Measurements from ENCODE around the gene CELSR2. TPM values are rescaled to one million over a fixed set of nuclear protein-coding genes. Genes with fewer than 3 reads are reported as not detected.

CELSR2 gene
- total RNA-seq, 1 experiment from 2014 or later, result 6.9 TPM

- Mint-ChIP-seq H3K4me1 (ENCODE audit: insufficient read depth, unreplicated experiment) (peaks cover 12% of the 10 kb centered on the region), H3K27me3 (ENCODE audit: insufficient read depth, unreplicated experiment) (no peaks in the 10 kb centered on the region), H3K4me3 (ENCODE audit: unreplicated experiment) (no peak overlapping the region), H3K27ac (ENCODE audit: low read depth, unreplicated experiment) (no peak overlapping the region), H3K9me3 (ENCODE audit: unreplicated experiment) (no peaks in the 10 kb centered on the region), H3K36me3 (ENCODE audit: insufficient read depth, unreplicated experiment) (peaks cover 92% of the 10 kb centered on the region)
- TF ChIP-seq, protein P1, sequence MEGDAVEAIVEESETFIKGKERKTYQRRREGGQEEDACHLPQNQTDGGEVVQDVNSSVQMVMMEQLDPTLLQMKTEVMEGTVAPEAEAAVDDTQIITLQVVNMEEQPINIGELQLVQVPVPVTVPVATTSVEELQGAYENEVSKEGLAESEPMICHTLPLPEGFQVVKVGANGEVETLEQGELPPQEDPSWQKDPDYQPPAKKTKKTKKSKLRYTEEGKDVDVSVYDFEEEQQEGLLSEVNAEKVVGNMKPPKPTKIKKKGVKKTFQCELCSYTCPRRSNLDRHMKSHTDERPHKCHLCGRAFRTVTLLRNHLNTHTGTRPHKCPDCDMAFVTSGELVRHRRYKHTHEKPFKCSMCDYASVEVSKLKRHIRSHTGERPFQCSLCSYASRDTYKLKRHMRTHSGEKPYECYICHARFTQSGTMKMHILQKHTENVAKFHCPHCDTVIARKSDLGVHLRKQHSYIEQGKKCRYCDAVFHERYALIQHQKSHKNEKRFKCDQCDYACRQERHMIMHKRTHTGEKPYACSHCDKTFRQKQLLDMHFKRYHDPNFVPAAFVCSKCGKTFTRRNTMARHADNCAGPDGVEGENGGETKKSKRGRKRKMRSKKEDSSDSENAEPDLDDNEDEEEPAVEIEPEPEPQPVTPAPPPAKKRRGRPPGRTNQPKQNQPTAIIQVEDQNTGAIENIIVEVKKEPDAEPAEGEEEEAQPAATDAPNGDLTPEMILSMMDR (IDR thresholded peaks at IDR 0.05; ENCODE audit: unreplicated experiment), result no peak
- no peak for DNase-seq (ENCODE audit: unreplicated experiment)
- POLR2A ChIA-PET, result interaction anchor here (0.9 to 1.1 kb wide), 2 partner anchors 19 to 128 kb away, joined by 3 read pairs; no protein-coding TSS in a partner anchor
- no TSS peak for BruUV-seq (replicated peaks)
- CTCF ChIA-PET, result interaction anchor here (0.7 to 0.8 kb wide), 2 partner anchors 11 to 20 kb away, joined by 3 to 7 read pairs; no protein-coding TSS in a partner anchor
- intact Hi-C loops (cut with micrococcal nuclease), result no loop called here
These were observed 21.2 kb upstream of the CELSR2 start for GRCh38 chr1:109228167-109228566.

DNA sequence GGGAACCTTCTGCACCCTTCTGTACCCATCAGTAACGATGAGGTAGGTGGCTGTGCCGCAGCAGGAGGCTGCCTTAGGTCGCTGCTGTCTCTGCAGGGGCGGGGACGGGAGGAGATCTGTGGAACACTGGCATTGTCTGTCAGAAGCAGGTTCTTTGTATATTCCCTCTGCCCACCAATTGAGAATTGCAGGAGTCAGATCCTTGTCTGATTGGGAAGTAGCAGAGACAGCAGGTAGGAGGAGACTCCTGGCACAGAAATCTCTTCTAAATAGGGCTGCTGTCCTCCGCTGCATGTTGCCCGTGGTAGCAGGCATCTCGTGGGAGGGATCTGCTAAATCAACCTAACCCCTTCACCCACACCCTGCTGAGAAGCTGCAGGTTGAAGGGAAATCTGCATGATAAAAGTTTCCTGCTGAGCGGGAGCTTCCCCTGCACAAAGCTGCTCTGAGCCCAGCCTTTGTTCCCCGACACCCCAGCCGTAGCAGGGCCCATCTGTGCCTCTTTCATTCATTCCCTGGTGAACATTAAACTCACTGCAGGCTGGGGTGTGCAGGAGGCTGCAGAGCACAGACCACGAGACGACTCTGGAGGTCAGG is 19.7 kb upstream of the CELSR2 start:
- H3K4me1 Mint-ChIP-seq (ENCODE audit: insufficient read depth, unreplicated experiment), result peaks cover 12% of the 10 kb centered on the region
- BruUV-seq (replicated peaks), result no TSS peak
- no peak for DNase-seq (ENCODE audit: unreplicated experiment)
- intact Hi-C loops (cut with micrococcal nuclease), result no loop called here
- H3K4me3 Mint-ChIP-seq (ENCODE audit: unreplicated experiment), result no peak overlapping the region
- H3K36me3 Mint-ChIP-seq (ENCODE audit: insufficient read depth, unreplicated experiment), result peaks cover 92% of the 10 kb centered on the region
- TF ChIP-seq, protein P1 (IDR thresholded peaks at IDR 0.05; ENCODE audit: unreplicated experiment), result no peak
- H3K27me3 Mint-ChIP-seq (ENCODE audit: insufficient read depth, unreplicated experiment), result no peaks in the 10 kb centered on the region
- ChIA-PET POLR2A (interaction anchor here (1.2 kb wide), 1 partner anchor 10 kb away, joined by 3 read pairs; no protein-coding TSS in a partner anchor), CTCF (interaction anchor here (0.6 kb wide), 2 partner anchors 27 to 118 kb away, joined by 3 to 4 read pairs; no protein-coding TSS in a partner anchor)
- H3K9me3 Mint-ChIP-seq (ENCODE audit: unreplicated experiment), result no peaks in the 10 kb centered on the region
- no peak overlapping the region for H3K27ac Mint-ChIP-seq (ENCODE audit: low read depth, unreplicated experiment)

- intact Hi-C loops (cut with micrococcal nuclease), result no loop called here
- H3K9me3 Mint-ChIP-seq (ENCODE audit: unreplicated experiment), result no peaks in the 10 kb centered on the region
- ChIA-PET POLR2A (interaction anchor here (1.0 to 1.8 kb wide), 2 partner anchors 9 to 17 kb away, joined by 3 to 7 read pairs; partner anchors contain the start of gene SARS1), CTCF (interaction anchor here (1.1 to 1.6 kb wide), 4 partner anchors 8 to 32 kb away, joined by 3 to 5 read pairs (median 4); partner anchors contain the start of gene SARS1)
- TSS peak; percentile 17 for BruUV-seq (replicated peaks)
- no peak for DNase-seq (ENCODE audit: unreplicated experiment)
- no peak overlapping the region for H3K4me3 Mint-ChIP-seq (ENCODE audit: unreplicated experiment)
- TF ChIP-seq, protein P1 (IDR thresholded peaks at IDR 0.05; ENCODE audit: unreplicated experiment), result no peak
- peaks cover 96% of the 10 kb centered on the region for H3K36me3 Mint-ChIP-seq (ENCODE audit: insufficient read depth, unreplicated experiment)
- H3K4me1 Mint-ChIP-seq (ENCODE audit: insufficient read depth, unreplicated experiment), result peaks cover 2% of the 10 kb centered on the region
- H3K27me3 Mint-ChIP-seq (ENCODE audit: insufficient read depth, unreplicated experiment), result no peaks in the 10 kb centered on the region
- peak overlapping the region; percentile 10 for H3K27ac Mint-ChIP-seq (ENCODE audit: low read depth, unreplicated experiment)
These were observed 18.3 kb upstream of the CELSR2 start for GRCh38 chr1:109231066-109231465.

- ChIA-PET POLR2A (interaction anchor here (1.5 kb wide), 1 partner anchor 21 kb away, joined by 7 read pairs; the partner anchor contains the start of gene SARS1), CTCF (interaction anchor here (0.7 to 1.7 kb wide), 3 partner anchors 34 to 532 kb away, joined by 3 to 10 read pairs (median 3); partner anchors contain the start of gene PSRC1)
- Mint-ChIP-seq H3K4me1 (ENCODE audit: insufficient read depth, unreplicated experiment) (peaks cover 14% of the 10 kb centered on the region), H3K9me3 (ENCODE audit: unreplicated experiment) (no peaks in the 10 kb centered on the region), H3K27ac (ENCODE audit: low read depth, unreplicated experiment) (no peak overlapping the region), H3K36me3 (ENCODE audit: insufficient read depth, unreplicated experiment) (peaks cover 100% of the 10 kb centered on the region), H3K4me3 (ENCODE audit: unreplicated experiment) (no peak overlapping the region), H3K27me3 (ENCODE audit: insufficient read depth, unreplicated experiment) (no peaks in the 10 kb centered on the region)
- TF ChIP-seq, protein P1 (IDR thresholded peaks at IDR 0.05; ENCODE audit: unreplicated experiment), result no peak
- no peak for DNase-seq (ENCODE audit: unreplicated experiment)
- no TSS peak for BruUV-seq (replicated peaks)
- intact Hi-C loops (cut with micrococcal nuclease), result no loop called here
These were observed 14.2 kb upstream of the CELSR2 start for GRCh38 chr1:109235137-109235536.
